ENCODE measurements around the gene PALS2.

PALS2 gene, protein sequence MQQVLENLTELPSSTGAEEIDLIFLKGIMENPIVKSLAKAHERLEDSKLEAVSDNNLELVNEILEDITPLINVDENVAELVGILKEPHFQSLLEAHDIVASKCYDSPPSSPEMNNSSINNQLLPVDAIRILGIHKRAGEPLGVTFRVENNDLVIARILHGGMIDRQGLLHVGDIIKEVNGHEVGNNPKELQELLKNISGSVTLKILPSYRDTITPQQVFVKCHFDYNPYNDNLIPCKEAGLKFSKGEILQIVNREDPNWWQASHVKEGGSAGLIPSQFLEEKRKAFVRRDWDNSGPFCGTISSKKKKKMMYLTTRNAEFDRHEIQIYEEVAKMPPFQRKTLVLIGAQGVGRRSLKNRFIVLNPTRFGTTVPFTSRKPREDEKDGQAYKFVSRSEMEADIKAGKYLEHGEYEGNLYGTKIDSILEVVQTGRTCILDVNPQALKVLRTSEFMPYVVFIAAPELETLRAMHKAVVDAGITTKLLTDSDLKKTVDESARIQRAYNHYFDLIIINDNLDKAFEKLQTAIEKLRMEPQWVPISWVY

DNA sequence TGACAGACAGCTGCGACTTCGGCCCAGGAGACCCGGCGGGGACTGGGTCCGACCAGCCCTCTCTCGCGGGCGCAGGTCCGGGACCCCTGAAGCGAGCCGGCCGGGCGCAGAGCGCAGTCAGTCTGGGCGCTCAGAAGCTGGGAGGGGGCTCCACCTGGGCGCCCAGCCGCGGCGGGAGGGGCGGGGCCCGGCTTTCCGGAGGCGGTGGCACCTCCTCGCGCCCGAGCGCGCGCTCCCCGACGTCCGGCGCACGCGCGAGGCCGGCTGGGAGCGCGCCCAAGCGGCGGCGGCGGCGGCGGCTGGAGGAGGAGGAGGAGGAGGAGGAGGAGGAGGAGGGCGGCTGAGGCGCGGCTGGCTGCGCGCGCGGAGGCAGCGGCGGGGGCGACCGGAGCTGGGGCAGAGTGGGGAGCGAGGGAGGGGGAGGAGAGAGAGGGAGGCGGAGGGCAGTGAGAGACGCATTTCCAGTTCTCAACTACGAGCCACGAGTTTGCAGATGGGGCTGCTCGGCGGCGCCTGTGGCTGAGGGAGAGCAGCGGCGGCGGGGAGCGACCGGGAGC, at the start of gene PALS2:
TSS of gene PALS2 (plus strand) at position 456 of the 557 bp plus-strand sequence. CDS start 50,216 bp downstream, outside the sequence.
- peak; percentile 62 for DNase-seq

DNA sequence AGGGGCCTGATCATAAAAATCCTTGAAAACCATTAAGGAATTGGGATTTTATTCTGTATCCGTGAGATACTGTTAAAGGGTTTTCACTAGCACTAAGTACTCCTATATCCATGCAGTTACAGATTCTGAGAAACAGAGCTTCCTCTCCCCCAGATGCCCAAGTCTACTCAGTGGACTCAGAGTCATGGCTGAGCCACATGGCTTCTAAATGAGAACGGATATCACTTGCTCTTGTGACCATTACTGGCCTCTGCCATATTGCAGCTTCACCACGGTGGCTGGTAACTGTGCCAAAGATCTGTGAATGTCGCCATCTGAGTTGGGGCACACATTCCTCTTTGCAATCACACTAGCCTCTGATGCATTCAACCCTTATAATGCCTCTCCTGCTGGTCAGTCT, 42.0 kb upstream of the PALS2 start:
- no peak for DNase-seq

DNA sequence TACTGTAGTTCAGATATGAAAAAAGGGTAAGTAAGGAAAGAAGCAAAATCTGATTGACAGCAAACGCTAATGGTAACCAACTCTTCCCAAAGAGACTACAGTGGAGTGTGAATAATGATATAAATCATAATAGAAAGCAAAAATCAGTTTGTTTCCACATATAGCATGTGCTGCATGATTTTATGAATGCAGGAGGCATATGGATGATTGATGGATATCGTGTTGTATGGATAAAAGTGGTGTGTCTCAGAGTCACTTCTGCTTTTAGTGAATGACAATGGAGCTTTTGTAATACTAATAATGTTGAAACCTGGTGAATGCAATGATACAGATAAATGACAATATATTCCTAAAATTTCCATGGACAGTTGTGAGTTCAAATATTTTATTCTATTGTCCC, 36.6 kb upstream of the PALS2 start:
- DNase-seq: no peak

DNA sequence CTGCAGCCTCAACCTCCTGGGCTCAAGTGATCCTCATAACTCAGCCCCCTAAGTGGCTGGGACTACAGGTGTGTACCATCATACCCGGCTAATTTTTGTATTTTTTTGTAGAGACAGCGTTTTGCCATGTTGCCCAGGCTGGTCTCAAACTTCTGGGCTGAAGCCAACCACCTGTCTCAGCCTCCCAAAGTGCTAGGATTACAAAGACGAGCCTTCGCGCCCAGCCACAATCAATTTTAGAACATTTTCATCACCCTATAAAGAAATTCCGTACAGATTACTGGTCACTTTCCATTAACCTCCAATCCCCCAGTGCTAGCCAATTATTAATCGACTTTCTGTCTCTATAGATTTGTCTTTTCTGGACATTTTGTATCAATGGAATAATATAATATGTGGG, 32.3 kb upstream of the PALS2 start:
- no peak for DNase-seq

DNA sequence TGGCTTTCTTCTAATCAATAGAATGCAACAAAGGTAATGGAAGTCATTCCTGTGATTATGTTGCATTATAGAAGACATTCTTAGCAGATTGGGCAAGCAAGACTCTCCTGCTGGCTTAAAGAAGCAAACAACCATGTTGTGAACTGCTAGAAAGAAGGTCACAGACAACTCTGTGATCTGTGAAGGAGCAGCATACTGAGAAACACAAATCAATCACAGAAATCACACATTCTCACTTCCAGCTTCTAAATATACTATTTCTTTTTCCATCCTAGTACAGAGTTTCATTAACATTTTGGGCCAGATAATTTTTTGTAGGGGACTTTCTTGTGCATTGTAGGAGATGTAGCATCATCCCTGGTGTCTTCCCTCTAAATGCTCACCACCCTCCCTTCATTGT, 28.0 kb upstream of the PALS2 start:
- DNase-seq: no peak

DNA sequence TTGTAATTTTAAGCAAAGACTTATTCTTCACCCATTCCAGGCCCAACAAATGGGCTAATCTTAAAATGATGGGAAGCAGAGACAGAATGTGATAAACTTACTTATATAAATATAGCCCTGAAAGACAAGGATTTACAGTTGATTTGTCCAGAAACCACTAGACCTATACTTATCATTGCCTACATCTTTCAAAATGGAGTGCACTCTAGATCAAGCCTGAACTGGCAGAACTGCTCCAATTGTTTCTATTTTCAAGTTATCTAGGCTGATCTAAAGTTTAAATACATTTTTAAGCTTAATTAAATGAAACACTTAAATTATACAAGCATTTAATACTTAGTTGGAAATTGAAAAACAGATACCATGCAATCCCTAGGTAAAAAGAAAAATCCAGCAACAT, 24.9 kb upstream of the PALS2 start:
- DNase-seq: no peak

DNA sequence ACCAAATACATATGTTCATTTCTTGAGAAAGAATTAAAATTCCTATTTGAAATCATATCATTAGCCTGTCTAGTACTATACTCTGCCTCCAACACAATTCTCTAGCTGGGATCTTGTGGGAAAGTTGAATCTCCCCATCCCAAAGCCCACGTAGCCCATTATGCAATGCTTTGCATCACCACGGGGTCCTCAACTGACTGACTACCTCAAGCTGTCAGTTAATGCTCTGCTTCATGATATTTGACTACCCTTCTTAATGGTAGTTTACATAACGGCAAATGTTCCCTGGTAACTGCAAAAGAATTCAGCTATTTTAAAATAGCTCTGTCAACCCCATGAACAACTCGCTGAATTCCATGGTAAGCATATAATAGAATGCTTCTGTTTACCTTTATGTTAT, 23.3 kb upstream of the PALS2 start:
- no peak for DNase-seq

DNA sequence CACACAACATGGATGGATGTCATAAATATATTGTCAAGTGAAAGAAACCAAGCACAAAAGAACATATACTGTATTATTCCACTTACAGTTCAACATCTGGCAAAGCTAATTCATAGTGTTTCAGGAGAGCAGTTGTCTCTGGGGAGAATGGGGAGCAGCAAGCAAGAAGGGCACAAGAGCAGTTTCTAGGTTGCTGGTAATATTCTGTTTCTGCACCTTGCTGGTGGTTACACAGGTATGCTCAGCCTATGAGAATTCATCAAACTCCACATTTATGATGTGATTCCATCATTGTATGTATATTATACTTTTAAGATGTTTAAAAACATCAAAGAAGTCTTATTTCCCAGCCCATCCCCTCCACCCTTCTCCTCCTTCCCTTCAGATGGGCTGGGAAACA, 18.1 kb upstream of the PALS2 start:
- no peak for DNase-seq

DNA sequence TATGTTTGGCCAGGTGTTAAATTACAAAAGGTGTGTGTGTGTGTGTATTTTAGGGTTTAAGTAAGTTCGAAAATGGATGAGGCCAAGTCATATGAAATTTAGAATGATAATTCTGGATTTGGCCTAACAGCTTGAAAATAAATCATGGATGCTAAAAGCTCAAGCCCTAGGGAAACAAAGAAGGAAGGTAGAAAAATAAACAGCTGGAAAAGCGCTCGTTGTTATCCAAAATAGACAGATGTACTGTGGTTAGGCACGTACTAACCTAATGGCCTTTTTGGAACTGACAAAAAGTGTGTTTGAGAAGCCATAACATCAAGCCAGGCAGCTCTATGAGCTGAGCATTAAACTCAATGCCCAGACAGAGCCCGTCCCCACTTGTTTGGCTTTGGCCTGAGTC, 17.5 kb upstream of the PALS2 start:
- no peak for DNase-seq

DNA sequence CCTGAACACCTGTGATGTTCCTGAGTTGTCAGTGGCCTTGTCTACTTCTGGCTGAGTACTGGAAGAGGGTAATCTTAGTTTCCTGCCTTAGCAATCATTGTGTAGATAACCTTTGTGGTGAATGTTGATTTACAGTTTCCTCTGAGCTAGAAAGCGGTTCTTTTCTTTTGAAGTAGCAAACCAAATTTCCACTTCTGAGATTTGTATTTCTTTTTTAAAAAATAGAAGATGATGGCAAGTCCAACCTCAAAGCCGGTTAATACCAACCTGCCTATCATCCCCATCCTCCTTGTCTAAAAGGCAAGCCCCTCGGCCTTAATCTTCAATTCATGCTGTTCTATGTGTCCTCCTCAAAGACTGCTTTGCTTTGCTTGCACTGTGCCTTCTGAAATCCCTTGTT, 12.5 kb upstream of the PALS2 start:
- DNase-seq: no peak

DNA sequence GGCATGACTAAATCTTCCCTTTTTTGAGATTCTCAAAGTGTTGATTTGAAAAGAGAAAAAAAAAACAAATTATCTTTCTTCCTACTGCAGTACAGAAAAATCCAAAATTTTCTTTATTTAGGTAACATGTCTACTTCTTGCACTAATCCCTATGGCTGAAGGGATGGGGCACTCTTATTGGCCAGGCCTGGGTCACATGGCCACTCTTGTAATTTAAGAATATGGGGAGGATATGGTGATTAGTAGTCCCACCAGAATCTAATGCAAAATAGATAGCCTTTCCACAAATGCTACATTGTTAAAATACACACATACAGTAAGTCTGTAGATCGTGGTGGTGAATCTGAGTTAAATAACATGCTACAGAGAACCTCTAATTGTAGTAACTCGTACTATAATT, 7.0 kb upstream of the PALS2 start:
- DNase-seq: no peak

DNA sequence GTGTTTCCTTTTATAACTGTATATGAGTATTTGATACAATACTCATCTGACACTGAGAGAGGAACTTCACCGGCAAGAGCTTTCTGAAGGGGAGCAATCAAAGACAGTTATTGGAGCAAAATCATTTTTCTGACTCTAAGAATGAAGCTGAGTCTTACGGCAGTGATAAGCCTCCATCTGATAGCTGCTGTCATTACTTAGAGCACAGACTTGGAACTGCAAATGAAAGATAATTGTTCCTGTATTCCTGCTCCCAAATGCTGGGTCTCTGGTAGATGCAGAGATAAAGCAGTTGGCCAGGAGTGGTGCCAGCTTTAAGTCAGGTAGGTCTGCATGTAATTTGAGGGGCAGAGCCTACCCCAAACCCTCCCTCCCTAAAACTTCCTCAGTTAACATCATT, 2.3 kb upstream of the PALS2 start:
- DNase-seq: no peak

DNA sequence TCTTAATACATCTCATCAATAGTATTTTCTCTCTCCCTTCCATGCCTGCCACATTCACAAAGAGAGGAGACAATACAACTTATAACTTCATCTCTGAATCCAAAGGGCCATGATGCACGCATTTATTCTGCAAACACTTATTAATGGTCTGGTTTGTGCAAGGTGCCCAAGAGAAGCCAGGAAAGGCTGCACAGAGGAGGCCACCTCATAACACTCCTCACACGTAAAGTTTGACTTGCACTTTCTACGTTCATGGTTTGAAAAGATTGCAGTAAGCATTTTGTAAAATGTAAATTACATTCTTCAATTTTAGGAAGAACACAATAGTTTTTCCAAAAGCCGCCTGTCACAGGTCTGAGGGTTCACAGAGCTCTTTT, 1.2 kb upstream of the PALS2 start:
- DNase-seq: no peak

DNA sequence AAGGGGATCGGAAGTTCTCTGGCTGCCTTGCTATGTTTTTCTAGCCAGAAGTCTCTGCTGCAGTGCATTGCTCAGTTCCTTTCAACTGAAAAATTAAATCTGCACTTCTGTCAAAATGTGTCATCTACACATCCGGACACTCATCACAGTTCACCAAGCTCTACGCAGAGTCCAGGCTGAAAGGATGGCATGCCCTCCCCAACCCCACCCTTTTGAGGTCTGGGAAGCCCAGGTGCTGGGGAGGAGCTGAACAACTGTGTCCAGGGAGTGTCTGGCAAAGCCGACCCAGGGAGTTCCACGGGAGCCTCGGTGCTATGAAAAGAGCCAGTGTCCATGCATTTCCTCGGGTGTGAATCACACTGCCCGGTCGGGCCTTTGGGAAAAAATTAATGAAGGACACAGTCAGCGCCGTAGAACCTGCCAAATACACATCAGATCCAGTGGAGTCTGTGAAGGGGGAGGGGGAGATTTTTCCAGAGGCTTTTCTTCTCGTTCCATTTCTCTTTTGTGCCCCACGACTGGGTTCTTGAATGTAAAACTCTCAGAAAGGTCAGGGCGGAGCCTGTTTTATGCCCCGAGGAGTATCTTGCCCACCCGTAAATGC, 757 bp upstream of the PALS2 start:
- DNase-seq: peak; percentile 23

DNA sequence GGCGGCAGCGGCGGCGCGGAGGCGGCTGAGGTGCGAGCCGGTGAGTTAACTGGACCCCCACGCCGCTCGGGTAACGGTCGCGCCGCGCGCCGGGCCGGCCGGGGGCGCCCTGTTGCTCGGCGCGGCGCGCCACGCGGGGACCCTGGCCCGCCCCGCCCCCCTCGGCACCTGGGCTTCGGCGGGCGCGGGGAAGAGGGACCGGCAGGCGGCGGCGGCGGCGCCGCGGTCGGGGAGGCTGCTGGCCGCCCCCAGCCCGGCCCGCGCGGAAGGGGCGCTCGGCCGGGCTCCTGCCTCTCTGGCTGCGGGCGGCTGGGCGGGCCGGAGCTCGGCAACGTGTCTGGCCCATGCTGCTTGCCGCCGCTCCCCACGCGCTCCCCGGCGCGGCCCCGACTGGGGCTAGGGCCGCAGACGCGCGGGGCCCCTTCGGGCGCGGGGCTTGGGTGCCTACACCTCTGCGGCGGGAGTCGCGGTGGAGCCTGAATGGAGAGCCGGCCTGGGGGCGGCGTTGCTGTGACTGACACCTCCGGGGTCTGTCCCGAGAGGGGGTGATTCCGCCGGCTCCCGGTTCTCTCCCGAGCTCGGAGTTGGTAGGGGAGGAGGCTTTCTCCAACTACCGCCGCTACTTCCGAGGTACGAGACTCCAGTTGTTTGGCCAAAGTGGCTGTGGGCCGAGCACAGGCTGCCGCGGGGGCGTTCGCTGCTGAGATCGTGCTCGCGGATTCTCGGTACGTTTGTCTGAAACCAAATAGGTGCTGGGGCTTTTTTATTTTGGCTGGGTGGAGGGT, 494 bp downstream of the PALS2 start:
- DNase-seq: peak; percentile 46

DNA sequence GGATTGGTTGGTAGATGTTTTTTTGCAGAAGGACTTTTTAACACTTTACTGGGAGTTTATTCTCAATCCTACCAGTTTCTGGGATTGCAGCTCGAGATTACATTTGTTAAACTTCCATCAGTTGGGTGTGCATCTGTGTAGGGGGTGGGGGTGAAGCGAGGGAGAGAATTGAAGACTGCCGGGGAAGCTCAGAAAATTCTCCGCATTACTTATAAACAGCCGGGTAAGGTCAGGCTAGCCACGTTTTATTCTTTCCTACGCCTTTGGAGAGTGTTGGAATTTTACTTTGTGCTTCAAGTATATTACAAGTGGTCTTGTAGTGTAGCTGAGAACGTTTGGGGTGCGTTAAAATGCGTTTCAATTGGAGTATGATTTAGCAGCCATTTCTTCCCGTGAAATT, 1.1 kb downstream of the PALS2 start:
- DNase-seq: no peak

DNA sequence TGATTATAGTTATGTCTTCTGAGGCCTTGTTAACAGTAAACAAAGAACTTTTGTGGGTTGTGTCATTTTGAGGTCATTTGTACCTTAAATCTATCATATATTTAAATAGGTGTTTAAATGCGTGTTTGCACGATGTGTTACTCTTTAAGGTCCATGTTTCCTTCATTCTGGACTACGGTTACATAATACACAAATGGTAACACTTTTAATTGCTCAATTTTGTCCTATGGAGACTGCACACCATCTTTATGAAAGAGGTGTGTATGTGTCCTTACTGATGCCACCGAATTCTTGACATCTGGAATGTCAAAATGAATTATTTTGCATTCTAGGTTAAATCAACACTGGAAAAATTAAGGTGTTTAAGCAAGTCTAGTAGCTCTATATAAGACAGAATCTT, 1.7 kb downstream of the PALS2 start:
- DNase-seq: no peak

DNA sequence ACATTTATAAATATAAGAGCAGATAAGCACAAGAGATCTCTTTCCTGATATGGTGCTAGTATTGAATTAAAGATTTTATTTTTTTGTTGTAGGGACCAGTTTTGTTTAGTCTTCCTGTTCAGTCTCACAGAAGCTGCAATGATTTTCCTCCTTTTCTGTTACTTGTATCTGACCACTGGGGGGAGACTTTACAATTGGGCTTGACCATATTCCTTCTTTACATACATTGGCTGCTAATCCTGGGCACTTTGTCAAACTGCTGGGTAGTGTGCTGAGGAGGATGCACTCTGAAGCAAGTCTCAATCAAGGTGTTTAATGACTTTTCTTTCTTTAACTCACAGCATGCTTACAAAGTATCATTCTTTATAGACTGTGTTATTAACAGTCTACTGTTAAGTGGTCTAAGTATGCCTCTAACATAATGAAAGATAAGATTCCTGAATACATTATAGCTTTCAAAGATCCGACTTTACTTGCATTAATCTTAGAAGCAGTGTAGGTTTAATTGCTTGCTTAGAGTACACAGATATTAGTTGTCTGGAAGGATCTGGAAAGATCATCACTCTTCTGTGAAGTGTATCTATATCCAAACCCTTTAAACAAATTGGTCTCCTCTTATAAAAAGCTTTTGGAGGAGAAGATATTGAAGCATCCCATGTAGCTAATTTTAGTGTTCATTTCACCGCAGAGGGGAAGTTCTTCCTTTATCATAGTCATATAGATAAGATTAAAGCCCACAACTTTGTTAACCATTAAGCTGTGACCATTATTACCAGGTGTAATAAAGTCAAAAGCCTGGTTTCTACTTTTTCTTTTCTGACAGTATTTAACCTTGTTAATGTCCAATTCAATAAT, 3.1 kb downstream of the PALS2 start:
- no peak for DNase-seq

DNA sequence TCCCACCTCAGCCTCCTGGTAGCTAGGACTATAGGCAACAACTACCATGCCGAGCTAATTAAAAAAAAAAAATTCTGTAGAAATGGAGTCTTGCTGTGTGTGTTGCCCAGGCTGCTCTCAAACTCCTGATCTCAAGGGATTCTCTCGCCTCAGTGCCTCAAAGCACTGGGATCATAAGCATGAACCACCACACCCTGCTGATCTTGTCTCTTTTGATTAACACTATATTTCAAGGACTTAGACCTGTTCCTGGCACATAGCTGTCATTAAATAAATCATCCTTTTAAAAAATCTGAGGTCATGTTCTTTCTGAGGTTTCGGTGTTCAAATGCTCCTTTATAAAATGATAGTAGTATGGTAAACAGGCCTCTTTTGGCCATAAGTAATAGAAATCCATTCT, 4.8 kb downstream of the PALS2 start:
- no peak for DNase-seq

DNA sequence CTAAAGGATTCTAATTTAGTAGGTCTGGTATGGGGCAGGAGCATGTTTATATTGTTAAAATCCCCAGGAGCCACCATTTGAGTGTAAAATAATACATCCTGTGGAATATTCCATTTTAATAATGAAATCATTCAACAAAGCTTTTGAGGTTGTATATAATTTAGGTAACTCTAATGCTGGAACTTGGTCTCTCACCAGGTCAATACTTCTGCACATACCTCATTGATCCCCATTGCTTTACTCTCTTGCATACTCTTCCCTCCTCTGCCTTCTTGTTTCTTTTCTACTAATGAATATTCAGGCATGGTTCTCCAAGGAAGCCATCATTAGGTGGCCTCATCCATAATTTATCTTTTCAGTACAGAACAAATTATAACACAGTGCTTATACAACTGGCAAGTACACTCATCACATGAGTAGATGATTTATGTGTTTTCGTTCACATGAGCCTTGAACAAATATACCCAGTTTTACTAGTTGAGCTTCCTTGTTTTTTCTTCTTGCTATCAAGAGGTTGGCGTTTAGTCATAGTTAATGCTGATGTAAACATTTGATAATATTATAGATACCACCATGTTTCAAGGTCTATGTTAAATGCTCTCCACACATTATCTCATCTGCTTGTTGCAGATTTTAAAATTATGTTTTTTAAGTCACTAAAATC, 7.2 kb downstream of the PALS2 start:
- no peak for DNase-seq

DNA sequence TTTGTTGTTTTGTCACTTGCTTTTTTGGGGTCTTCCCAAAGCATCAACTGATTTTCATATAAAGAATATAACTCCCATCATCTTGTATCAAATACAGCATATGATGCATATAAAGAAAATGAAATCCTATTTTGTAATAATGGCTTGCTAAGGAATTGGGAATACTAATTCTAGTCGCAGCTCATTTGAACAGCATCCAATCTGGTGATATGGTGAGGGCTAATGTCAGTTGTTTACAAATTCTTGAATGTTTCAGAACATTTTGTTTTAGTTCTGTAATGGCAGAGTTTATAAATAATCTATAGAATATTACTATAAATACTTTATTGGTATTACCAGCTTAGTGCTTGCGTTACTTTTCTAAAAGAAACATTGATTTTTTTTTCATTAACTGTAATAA, 8.9 kb downstream of the PALS2 start:
- DNase-seq: no peak

DNA sequence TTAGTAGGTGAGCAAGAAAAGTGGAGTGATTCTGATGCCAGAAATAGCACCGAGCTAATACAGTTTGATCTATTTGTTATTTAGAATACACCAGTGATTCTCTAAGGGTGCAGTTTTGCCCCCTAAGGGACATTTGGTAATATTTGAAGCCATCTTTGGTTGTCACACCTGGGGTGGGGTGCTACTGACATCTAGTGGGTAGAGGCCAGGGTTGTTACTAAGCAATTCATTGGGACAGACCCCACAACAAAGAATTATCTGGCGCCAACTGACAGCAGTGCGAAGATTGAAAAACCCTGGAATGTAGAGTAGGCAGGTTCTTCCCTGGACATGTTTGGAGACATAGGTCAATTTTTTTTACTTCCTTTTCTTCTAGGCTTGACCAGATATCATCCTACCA, 14.6 kb downstream of the PALS2 start:
- no peak for DNase-seq
